Measurements from ENCODE around the gene MTHFD1L.

DNA sequence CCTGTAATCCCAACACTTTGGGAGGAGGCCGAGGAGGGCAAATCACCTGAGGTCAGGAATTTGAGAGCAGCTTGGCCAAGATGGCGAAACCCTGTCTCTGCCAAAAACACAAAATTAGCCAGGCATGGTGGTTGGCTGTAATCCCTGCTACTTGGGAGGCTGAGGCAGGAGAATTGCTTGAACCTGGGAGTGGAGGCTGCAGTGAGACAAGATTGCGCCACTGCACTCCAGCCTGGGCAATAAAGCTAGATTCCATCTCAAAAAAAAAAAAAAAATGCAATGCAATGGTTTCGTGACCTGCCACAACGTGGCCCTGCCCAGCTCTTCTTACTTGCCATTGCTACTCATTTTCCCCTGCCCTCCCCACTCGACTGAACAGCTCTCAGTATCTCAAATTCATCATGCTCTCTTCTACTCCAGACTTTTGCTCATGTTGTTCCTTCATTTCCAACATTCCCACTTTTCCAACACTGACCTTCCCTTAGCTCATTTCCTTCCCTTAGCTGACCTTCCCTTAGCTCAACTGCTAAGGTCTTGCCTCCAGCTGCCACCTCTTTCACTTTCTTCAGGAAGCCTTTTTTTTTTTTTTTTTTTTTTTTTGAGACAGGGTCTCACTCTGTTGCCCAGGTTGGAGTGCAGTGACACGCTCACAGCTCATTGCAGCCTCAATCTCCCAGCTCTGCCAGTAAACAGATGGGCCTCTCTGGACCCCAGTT, 2.1 kb upstream of the MTHFD1L start:
- TF ChIP-seq, protein P1, sequence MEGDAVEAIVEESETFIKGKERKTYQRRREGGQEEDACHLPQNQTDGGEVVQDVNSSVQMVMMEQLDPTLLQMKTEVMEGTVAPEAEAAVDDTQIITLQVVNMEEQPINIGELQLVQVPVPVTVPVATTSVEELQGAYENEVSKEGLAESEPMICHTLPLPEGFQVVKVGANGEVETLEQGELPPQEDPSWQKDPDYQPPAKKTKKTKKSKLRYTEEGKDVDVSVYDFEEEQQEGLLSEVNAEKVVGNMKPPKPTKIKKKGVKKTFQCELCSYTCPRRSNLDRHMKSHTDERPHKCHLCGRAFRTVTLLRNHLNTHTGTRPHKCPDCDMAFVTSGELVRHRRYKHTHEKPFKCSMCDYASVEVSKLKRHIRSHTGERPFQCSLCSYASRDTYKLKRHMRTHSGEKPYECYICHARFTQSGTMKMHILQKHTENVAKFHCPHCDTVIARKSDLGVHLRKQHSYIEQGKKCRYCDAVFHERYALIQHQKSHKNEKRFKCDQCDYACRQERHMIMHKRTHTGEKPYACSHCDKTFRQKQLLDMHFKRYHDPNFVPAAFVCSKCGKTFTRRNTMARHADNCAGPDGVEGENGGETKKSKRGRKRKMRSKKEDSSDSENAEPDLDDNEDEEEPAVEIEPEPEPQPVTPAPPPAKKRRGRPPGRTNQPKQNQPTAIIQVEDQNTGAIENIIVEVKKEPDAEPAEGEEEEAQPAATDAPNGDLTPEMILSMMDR (IDR thresholded peaks at IDR 0.05; ENCODE audit: insufficient read depth, low read length, poor library complexity, severe bottlenecking) = no peak
- TF ChIP-seq EZH2phosphoT487 (conservative IDR thresholded peaks at IDR 0.05; ENCODE audit: low read length) = no peak

Measured in SU-DHL-6 (cell line).